Hematopoietic multipotent progenitor cell treated with erythropoietin and hydrocortisone succinate and interleukin-3 and kit ligand, for 17 days (in vitro differentiated cells): ENCODE data around the gene TRIOBP.
A peak's percentile ranks its signal among the peaks of the same experiment; 100 is the strongest.
"Not testable (repeated sequence)": the region's sequence is repeated elsewhere in the genome, so short reads cannot be mapped to it uniquely, and the experiment has no call there.

Experiments
- DNase-seq: peaks from one replicate; pipeline ENCODE4 v3.0.0-alpha.2; 2015; ENCODE audit warnings: low spot score

Gene TRIOBP

DNA sequence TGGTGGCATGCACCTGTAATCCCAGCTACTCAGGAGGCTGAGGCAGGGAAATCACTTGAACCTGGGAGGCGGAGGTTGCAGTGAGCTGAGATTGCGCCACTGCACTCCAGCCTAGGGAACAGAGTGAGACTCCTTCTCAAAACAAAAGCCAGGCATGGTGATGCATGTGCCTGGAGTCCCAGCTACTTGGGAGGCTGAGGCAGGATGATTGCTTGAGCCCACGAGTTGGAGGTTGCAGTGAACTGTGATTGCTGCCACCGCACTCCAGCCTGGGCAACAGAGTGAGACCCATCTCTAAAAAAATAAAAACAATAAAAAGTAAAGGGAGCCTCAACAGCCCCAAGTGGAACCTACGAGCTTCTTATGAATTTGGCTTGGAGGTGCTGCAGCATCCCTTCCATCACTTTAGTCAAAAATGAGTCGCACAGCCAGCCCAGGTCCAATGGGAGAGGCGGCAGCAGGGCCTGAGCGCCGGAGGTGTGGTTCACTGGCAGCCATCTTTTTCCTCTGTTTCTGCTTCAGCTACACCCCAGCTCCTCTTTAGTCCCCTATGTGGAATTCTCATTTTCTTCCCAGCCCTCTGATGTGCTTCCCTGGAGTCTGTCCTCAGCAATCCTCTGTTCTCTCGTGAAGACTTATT is 81.6 kb downstream of the TRIOBP start:
- no peak for DNase-seq

GRCh38 chr22:37781434-37782059 is 84.7 kb downstream of the TRIOBP start:
- no peak for DNase-seq

GRCh38 chr22:37782340-37783168 is 85.7 kb downstream of the TRIOBP start:
- no peak for DNase-seq

DNA sequence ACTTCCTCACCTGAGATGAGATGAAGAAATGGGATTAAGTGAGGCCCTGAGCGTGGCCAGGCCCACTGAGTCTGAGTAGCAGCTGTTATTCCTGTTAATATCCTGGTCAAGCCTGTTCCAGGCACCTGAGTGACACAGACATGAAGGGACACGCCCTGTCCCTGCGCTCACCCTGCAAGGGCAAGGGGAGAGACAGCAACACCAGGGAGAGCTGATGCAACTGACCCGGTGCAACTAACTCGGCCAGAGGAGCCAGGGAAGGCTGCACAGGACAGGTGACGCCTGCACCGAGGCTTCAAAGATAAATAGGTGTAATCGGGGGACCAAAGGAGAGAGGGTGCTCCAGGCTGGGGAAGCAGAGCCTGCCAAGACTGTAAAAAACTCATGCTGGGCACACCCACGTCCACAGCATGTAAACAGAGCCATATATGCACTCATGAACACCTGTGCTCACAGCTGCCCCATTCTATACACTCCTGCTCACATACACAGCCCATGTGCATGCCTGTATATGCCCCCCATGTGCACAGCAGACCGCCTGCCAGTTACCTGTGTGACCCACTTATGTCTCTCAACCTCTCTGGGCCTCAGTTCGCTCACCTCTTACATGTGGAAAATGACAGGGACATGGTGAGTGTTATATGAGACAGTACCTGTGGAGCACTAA is 88.1 kb downstream of the TRIOBP start:
- no peak for DNase-seq

- DNase-seq = no peak
Measured at GRCh38 chr22:37790234-37790633, 93.4 kb downstream of the TRIOBP start.

DNA sequence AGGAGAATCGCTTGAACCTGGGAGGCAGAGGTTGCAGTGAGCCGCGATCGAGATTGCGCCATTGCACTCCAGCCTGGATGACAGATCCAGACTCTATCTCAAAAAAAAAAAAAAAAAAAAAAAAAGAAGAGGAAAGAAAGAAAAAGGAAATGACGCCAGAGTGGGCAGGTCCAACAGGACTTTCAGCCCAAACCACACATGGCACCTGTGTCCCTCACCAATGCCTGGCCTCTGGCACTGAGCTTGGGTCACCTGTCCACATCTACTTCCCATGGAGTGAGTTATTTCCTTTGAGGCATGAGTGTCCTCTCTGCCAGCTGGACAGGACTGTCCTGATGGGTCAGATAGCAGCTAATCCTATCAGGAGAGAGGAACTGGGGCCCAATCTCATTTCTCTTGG is 95.6 kb downstream of the TRIOBP start:
- DNase-seq = no peak

- DNase-seq = no peak
Measured at GRCh38 chr22:37794376-37794775, 97.5 kb downstream of the TRIOBP start.

DNA sequence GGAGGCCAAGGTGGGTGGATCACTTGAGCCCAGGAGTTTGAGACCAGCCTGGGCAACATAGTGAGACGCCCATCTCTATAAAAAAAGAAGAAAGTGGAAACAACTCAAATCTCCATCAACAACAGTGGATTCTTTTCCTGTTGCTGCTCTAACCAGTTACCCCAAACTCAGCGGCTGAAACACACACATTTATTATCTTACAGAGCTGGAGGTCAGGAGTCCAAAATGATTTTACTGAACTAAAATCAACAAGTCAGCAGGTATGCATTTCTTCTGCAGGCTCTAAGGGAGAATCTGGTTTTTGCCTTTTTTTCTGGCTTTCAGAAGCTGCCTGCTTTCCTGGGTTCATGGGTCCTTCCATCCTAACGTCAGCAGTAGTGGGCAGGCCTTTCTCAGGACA is 99.2 kb downstream of the TRIOBP start:
- DNase-seq = no peak

DNA sequence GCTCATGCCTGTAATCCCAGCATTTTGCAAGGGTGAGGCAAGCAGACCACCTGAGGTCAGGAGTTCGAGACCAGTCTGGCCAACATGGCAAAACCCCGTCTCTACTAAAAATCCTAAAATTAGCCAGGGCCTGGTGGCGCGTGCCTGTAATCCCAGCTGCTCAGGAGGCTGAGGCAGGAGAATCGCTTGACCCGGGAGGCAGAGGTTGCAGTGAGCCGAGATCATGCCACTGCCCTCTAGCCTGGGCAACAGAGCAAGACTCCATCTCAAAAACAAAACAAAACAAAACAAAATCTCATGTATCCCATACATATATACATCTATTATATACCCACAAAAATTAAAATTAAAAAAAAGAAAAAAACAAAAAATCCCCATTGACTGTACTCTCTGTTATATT is 100.4 kb downstream of the TRIOBP start:
- DNase-seq = not testable (repeated sequence)

DNA sequence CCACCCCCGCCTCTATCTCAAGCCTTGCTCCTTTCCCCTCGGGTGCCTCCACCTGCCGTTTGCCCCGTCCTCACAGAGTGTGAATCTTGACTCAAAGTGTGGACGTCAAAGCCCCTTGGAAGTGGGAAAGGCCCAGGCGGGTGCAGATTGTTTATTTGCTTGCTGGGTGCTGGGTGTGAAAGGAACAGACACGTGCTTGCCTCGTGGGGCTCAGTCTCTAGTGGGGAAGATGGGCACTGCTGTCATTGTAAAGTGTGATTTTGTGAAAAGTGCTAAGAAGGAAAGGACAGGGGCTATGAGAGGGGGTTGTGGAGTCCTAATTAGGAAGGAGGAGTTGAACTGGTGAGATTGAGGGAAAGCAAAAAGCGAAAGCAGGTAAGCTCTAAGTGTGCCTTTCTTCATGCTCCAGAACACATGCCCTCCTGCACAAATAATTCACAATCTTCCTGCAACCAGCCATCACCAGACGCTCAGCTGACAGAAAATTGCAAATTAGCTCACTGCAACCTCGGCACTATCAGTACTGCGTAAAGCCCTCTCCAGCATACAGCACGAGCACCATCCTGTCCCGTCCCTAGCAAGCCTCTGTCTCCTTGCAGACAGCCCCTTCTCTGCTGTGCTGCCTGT is 101.1 kb downstream of the TRIOBP start:
- no peak for DNase-seq

- not testable (repeated sequence) for DNase-seq
Measured at GRCh38 chr22:37799979-37800378, 103.1 kb downstream of the TRIOBP start.

- DNase-seq = no peak
Measured at GRCh38 chr22:37801946-37802309, 105.1 kb downstream of the TRIOBP start.

- peak; percentile 18 for DNase-seq
Measured at GRCh38 chr22:37802310-37803194, 105.7 kb downstream of the TRIOBP start.

- peak; percentile 54 for DNase-seq
Measured at GRCh38 chr22:37803195-37803638, 106.4 kb downstream of the TRIOBP start.

- DNase-seq = no peak
Measured at GRCh38 chr22:37803639-37804351, 106.9 kb downstream of the TRIOBP start.

DNA sequence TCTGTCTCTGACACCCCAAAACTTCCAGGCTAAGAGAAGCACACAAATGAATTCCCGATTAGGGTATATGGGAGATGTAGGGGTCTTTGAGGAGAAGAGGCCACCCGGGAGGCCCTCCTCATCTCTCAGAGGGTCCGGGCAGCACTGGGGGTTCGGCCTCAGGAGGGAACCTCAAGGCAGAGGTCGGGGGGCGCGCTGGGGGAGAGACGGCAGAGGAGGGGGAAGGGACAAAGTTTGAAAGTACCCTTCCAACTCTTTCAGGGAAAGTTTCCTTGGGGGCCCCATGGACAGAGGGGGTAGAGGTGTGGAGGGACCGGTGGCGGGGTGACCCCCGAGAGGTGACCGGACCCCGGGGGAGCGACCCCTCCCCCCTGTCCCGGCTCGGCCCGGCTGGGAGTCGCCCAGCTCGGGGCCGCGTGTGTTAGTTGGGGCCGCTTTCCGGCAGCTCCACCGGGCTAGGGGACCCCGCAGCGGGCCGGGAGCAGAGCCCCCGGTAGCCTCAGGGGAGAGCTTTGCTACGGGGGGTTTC is 107.6 kb downstream of the TRIOBP start:
- no peak for DNase-seq

GRCh38 chr22:37804881-37805809 is 108.3 kb downstream of the TRIOBP start:
- peak; percentile 70 for DNase-seq

DNA sequence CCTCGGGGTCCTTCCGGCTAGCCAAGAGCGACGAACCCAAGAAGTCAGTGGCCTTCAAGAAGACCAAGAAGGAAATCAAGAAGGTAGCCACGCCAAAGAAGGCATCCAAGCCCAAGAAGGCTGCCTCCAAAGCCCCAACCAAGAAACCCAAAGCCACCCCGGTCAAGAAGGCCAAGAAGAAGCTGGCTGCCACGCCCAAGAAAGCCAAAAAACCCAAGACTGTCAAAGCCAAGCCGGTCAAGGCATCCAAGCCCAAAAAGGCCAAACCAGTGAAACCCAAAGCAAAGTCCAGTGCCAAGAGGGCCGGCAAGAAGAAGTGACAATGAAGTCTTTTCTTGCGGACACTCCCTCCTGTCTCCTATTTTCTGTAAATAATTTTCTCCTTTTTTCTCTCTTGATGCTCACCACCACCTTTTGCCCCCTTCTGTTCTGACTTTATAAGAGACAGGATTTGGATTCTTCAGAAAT is 109.0 kb downstream of the TRIOBP start:
- DNase-seq = peak; percentile 51
